K562 (cell line): ENCODE results near the gene ISOC1. TPM values are rescaled to one million over a fixed set of nuclear protein-coding genes. Genes with fewer than 3 reads are reported as not detected.

ENCODE experiments used
- ATAC-seq: fragments of 200-7000 bp; cut with Tn5 transposase; 3 replicates; pipeline ENCODE4 v1.9.1; 2020; ENCODE audit warnings: moderate library complexity
- BruUV-seq: library from RNA; stranded (reverse); fragments of 400-500 nt; replicated peaks from 2 replicates; lab custom pipeline; 2021; lab: Mats Ljungman, UMichigan
- CTCF ChIA-PET: fragments of 300-600 bp; formaldehyde crosslinking; extraction: SDS; loops from one replicate; lab custom pipeline; 2021; ENCODE audit warnings: low intra/inter-chr PET ratio; lab: Yijun Ruan, JAX
- POLR2A ChIA-PET: fragments of 300-600, 350-650 bp; sonication (Branson Sonifier 250); formaldehyde crosslinking; extraction: SDS; loops from one replicate; lab custom pipeline; 2021; ENCODE audit warnings: antibody characterized with exemption, inconsistent platforms; lab: Yijun Ruan, JAX
- DNase-seq, 4 experiments: peaks; one replicate each; pipeline versions ENCODE4 v3.0.0 to v3.0.0-alpha.2; 2011 to 2018; ENCODE audit warnings: low spot score in 3 of 4, mixed read lengths in 3 of 4; ENCODE audit errors: extremely low read depth in 1 of 4
- FAIRE-seq: peaks from 2 replicates; lab custom pipeline; 2011; peaks lifted over from hg19 to GRCh38; lab: Jason Lieb, UNC
- H2AFZ ChIP-seq: 2 replicates; pipeline ENCODE4 v1.6.0; 2011; ENCODE audit warnings: low read depth, low read length, control low read depth, inconsistent platforms
- H3K27ac ChIP-seq: fragments of 200-600 bp; 3 replicates; pipeline ENCODE4 v1.8.0; 2011; ENCODE audit warnings: low read depth, mild to moderate bottlenecking, control low read depth, inconsistent platforms, low read length, moderate library complexity, mixed read lengths; ENCODE audit errors: extremely low read depth
- H3K27me3 ChIP-seq, 2 experiments: fragments of 300-600 bp in 1 of 2; 2 replicates in 1 of 2; 3 replicates in 1 of 2; pipeline versions ENCODE4 v1.6.0 to v1.8.0; 2011; ENCODE audit warnings: inconsistent platforms in 2 of 2, low read length in 2 of 2, mild to moderate bottlenecking in 1 of 2, mixed read lengths in 1 of 2, moderate library complexity in 1 of 2; ENCODE audit not compliant: control insufficient read depth in 2 of 2, insufficient read depth in 2 of 2
- H3K36me3 ChIP-seq: fragments of 300-600 bp; 3 replicates; pipeline ENCODE4 v1.8.0; 2011; ENCODE audit warnings: mild to moderate bottlenecking, low read length, inconsistent platforms; ENCODE audit not compliant: control insufficient read depth, insufficient read depth
- H3K4me1 ChIP-seq, 2 experiments: fragments of 200-600 bp in 1 of 2; replicated peaks in 1 of 2; 2 replicates in 1 of 2; 3 replicates in 1 of 2; pipeline versions ENCODE4 v1.5.1 to v1.8.0; 2011; ENCODE audit warnings: inconsistent platforms in 2 of 2, low read length in 2 of 2, mild to moderate bottlenecking in 1 of 2, mixed read lengths in 1 of 2, moderate library complexity in 1 of 2; ENCODE audit not compliant: control insufficient read depth in 2 of 2, insufficient read depth in 2 of 2
- H3K4me2 ChIP-seq: 2 replicates; pipeline ENCODE4 v1.6.1; 2011; ENCODE audit warnings: low read length, control low read depth, inconsistent platforms, mixed read lengths; ENCODE audit not compliant: insufficient read depth
- H3K4me3 ChIP-seq: fragments of 200-600 bp; sonication (generic), shearing (Covaris generic); 2 replicates; pipeline ENCODE4 v1.5.1; 2016; ENCODE audit warnings: control low read depth, inconsistent platforms
- H3K79me2 ChIP-seq: fragments of 200-600 bp; 3 replicates; pipeline ENCODE4 v1.8.0; 2011; ENCODE audit warnings: low read length, inconsistent platforms; ENCODE audit not compliant: control insufficient read depth, insufficient read depth
- H3K9ac ChIP-seq, 2 experiments: 2 replicates each; pipeline versions ENCODE4 v1.6.0 to v1.6.1; 2011; ENCODE audit warnings: low read depth in 2 of 2, low read length in 2 of 2, control low read depth in 1 of 2, inconsistent platforms in 1 of 2, mild to moderate bottlenecking in 1 of 2, mixed read lengths in 1 of 2; ENCODE audit not compliant: insufficient read depth in 1 of 2
- H3K9me1 ChIP-seq: one replicate; pipeline ENCODE4 v1.6.0; 2011; ENCODE audit warnings: inconsistent platforms, mild to moderate bottlenecking, low read length, moderate library complexity; ENCODE audit not compliant: control insufficient read depth, insufficient read depth
- H3K9me3 ChIP-seq: replicated peaks from 2 replicates; pipeline ENCODE4 v1.5.1; 2011; ENCODE audit warnings: low read depth, low read length, inconsistent platforms; ENCODE audit not compliant: control insufficient read depth, insufficient read depth
- H4K20me1 ChIP-seq: replicated peaks from 2 replicates; pipeline ENCODE4 v1.6.1; 2011; ENCODE audit warnings: low read length, inconsistent platforms, mixed read lengths; ENCODE audit not compliant: control insufficient read depth, insufficient read depth
- CREB3L1 ChIP-seq: fragments of 450-650 bp; IDR thresholded peaks from 2 replicates; pipeline ENCODE4 v1.6.1; 2014; ENCODE audit warnings: low read depth, mild to moderate bottlenecking, moderate library complexity, borderline replicate concordance
- PATZ1 ChIP-seq: fragments of 250-450 bp; sonication (Bioruptor Pico); IDR thresholded peaks from 2 replicates; pipeline ENCODE4 v1.5.0; 2020; ENCODE audit warnings: mild to moderate bottlenecking, borderline replicate concordance
- TARDBP ChIP-seq: fragments of 450-650 bp; IDR thresholded peaks from 2 replicates; pipeline ENCODE4 v1.6.1; 2016
- THAP12 ChIP-seq: fragments of 250-450 bp; sonication (Bioruptor Pico); IDR thresholded peaks from 2 replicates; pipeline ENCODE4 v1.9.0; 2021; ENCODE audit warnings: mild to moderate bottlenecking, inconsistent platforms
- ZC3H4 ChIP-seq: sonication (generic); formaldehyde crosslinking; IDR thresholded peaks from 2 replicates; pipeline ENCODE4 v1.9.0; 2021; ENCODE audit warnings: missing genetic modification reagents, borderline replicate concordance
- ZNF121 ChIP-seq: sonication (generic); formaldehyde crosslinking; conservative IDR thresholded peaks from 2 replicates; pipeline ENCODE4 v1.8.0; 2022; ENCODE audit warnings: missing genetic modification reagents
- ZNF444 ChIP-seq: fragments of 250-450 bp; sonication (Bioruptor Pico); IDR thresholded peaks from 2 replicates; pipeline ENCODE4 v1.4.0; 2020; ENCODE audit warnings: mild to moderate bottlenecking, moderate library complexity
- WGBS: fragments of 100-300 bp; shearing (Covaris generic); methylation state at CpG from one replicate; pipeline ENCODE4 v1.1.6; 2016; ENCODE audit warnings: low coverage, mixed read lengths; ENCODE audit not compliant: insufficient coverage; ENCODE audit errors: missing lambda C conversion rate; 5-methylcytosine and 5-hydroxymethylcytosine counted together
- in situ Hi-C: fragments of 300-500 bp; cut with MboI; formaldehyde crosslinking; loops from 4 replicates; pipeline ENCODE4 v1.15.0; 2018; ENCODE audit warnings: inconsistent platforms, mixed read lengths
- intact Hi-C: fragments of 100-400 bp; cut with micrococcal nuclease; formaldehyde crosslinking; loops from 2 replicates; pipeline ENCODE4 v1.14.2; 2022
- polyA plus RNA-seq, 8 experiments: library from polyadenylated mRNA; depleted of rRNA in 4 of 8; stranded (reverse) in 5 of 8; unstranded in 3 of 8; fragments of >200 nt; fragmentation: Nextera tagmentation in 2 of 8; fragmentation: Illumina TruSeq in 1 of 8; extraction: Ambion mirVana in 2 of 8; extraction: Trizol in 1 of 8; gene quantifications; 2 replicates each; pipeline versions ENCODE4 v1.2.1 to v1.2.3, GENCODE V29; 2011 to 2014; ENCODE audit warnings: inconsistent platforms in 1 of 8, missing spikeins in 1 of 8
- total RNA-seq, 7 experiments: library from RNA; depleted of rRNA in 6 of 7; stranded (reverse); fragments of >200 nt in 6 of 7; fragmentation: Illumina TruSeq in 2 of 7; extraction: Trizol in 2 of 7; gene quantifications; 2 replicates each; pipeline versions ENCODE4 v1.2.1 to v1.2.3, GENCODE V29; 2011 to 2021; ENCODE audit warnings: low replicate concordance in 1 of 7
- TF ChIP-seq, protein P1 (sequence below): fragments of 250-450 bp; sonication (Bioruptor Pico); IDR thresholded peaks from 2 replicates; pipeline ENCODE4 v1.5.0; 2021; ENCODE audit warnings: mild to moderate bottlenecking, borderline replicate concordance

The ISOC1 gene
- total and polyA plus RNA-seq, 9 of the 15 experiments (the other 6 are each of a cell fraction or from before 2014, with no cell fraction given) = 14.0 to 67.9 (median 51.3) TPM

DNA sequence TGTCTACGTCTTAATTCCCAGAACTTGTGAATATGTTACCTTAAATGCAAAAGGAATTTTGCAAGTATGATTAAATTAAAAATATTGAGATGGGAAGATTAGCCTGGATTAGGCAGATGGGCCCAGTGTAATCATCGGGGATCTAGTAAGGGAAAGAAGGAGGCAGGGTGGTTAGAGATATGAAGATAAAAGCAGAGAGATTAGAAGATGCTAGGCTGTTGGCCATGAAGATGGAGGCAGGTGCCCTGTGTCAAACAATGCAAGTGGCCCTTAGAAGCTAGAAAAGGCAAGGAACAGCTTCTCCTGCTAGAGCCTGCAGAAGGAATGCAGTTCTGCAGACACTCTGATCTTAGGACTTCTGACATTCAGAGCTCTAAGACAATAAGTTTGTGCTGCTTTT lies 28.8 kb upstream of the ISOC1 start:
- no TSS peak for BruUV-seq
- ChIA-PET CTCF (no interaction called here), POLR2A (no interaction called here)
- Histone ChIP-seq H3K27ac (no peak overlapping the region), H3K4me3 (no peak overlapping the region), H3K9me1 (no peaks in the 10 kb centered on the region), H3K36me3 (no peaks in the 10 kb centered on the region), H3K9ac (no peak overlapping the region), H2AFZ (no peak overlapping the region), H3K79me2 (no peaks in the 10 kb centered on the region), H3K27me3 (no peaks in the 10 kb centered on the region; a peak in 1 of 5 replicates), H4K20me1 (no peaks in the 10 kb centered on the region), H3K9me3 (no peaks in the 10 kb centered on the region), H3K4me1 (no peaks in the 10 kb centered on the region), H3K4me2 (no peak overlapping the region)
- no peak for ATAC-seq
- WGBS = 19% methylated on average over 2 of the region's 2 CpGs
- intact Hi-C loops = no loop called here
- no peak for TF ChIP-seq ZNF121
- no peak for FAIRE-seq
- DNase-seq = no peak
- in situ Hi-C loops = no loop called here

GRCh38 chr5:129067745-129068144 lies 26.8 kb upstream of the ISOC1 start:
- Histone ChIP-seq H3K4me1 (no peaks in the 10 kb centered on the region), H3K27me3 (no peaks in the 10 kb centered on the region), H3K36me3 (no peaks in the 10 kb centered on the region), H2AFZ (no peak overlapping the region), H3K9me1 (no peaks in the 10 kb centered on the region), H3K4me2 (no peak overlapping the region), H3K79me2 (no peaks in the 10 kb centered on the region), H4K20me1 (no peaks in the 10 kb centered on the region), H3K9ac (no peak overlapping the region), H3K27ac (no peak overlapping the region), H3K9me3 (no peaks in the 10 kb centered on the region), H3K4me3 (no peak overlapping the region)
- ChIA-PET POLR2A (no interaction called here), CTCF (no interaction called here)
- intact Hi-C loops (no loop called here), in situ Hi-C loops (no loop called here)
- ATAC-seq = no peak
- no peak for DNase-seq
- no peak for FAIRE-seq
- no TSS peak for BruUV-seq
- no peak for TF ChIP-seq CREB3L1
- TF ChIP-seq TARDBP = no peak
- no peak for TF ChIP-seq PATZ1 (CRISPR knock-in tag)
- TF ChIP-seq ZC3H4 = no peak
- TF ChIP-seq ZNF444 (CRISPR knock-in tag) = no peak
- TF ChIP-seq, protein P1, sequence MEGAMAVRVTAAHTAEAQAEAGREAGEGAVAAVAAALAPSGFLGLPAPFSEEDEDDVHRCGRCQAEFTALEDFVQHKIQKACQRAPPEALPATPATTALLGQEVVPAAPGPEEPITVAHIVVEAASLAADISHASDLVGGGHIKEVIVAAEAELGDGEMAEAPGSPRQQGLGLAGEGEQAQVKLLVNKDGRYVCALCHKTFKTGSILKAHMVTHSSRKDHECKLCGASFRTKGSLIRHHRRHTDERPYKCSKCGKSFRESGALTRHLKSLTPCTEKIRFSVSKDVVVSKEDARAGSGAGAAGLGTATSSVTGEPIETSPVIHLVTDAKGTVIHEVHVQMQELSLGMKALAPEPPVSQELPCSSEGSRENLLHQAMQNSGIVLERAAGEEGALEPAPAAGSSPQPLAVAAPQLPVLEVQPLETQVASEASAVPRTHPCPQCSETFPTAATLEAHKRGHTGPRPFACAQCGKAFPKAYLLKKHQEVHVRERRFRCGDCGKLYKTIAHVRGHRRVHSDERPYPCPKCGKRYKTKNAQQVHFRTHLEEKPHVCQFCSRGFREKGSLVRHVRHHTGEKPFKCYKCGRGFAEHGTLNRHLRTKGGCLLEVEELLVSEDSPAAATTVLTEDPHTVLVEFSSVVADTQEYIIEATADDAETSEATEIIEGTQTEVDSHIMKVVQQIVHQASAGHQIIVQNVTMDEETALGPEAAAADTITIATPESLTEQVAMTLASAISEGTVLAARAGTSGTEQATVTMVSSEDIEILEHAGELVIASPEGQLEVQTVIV (CRISPR knock-in tag) = no peak
- no peak for TF ChIP-seq THAP12 (CRISPR knock-in tag)
